Heart left ventricle (tissue), 16 donors: Measurements from ENCODE around the gene NETO1. TPM values are rescaled to one million over a fixed set of nuclear protein-coding genes. Genes with fewer than 3 reads are reported as not detected.

Experiments used
- ATAC-seq, 4 donors: fragments of 200-7000 bp; cut with Tn5 transposase; one replicate each; pipeline ENCODE4 v1.9.1; 2020 to 2022; ENCODE audit warnings: moderate library complexity in 4 of 4, mild to moderate bottlenecking in 3 of 4, moderate number of reproducible peaks in 1 of 4
- DNase-seq, 5 donors: peaks; one replicate each; pipeline ENCODE4 v3.0.0-alpha.2; 2020
- H3K27ac ChIP-seq, 12 donors: fragments of 200-600 bp; sonication (generic) in 4 of 12; one replicate each; pipeline versions ENCODE4 v1.5.0 to v1.8.0; 2016 to 2022; ENCODE audit warnings: mild to moderate bottlenecking in 2 of 12
- H3K27me3 ChIP-seq, 9 donors: fragments of 200-600 bp; sonication (generic) in 2 of 9; one replicate each; pipeline versions ENCODE4 v1.5.1 to v1.8.0; 2016 to 2022; ENCODE audit warnings: mild to moderate bottlenecking in 3 of 9
- H3K36me3 ChIP-seq, 9 donors: fragments of 200-600 bp; sonication (generic) in 2 of 9; one replicate each; pipeline versions ENCODE4 v1.5.0 to v1.8.0; 2018 to 2022; ENCODE audit warnings: mild to moderate bottlenecking in 2 of 9
- H3K4me1 ChIP-seq, 12 donors: fragments of 200-600 bp; sonication (generic) in 4 of 12; one replicate each; pipeline versions ENCODE4 v1.5.0 to v1.8.0; 2016 to 2022; ENCODE audit warnings: mild to moderate bottlenecking in 3 of 12
- H3K4me3 ChIP-seq, 12 donors: fragments of 200-600 bp; sonication (generic) in 4 of 12; one replicate each; pipeline versions ENCODE4 v1.5.0 to v1.8.0; 2017 to 2022; ENCODE audit warnings: mild to moderate bottlenecking in 9 of 12, moderate library complexity in 4 of 12
- H3K9me3 ChIP-seq, 12 donors: fragments of 200-600 bp; sonication (generic) in 4 of 12; one replicate each; pipeline versions ENCODE4 v1.5.0 to v1.8.0; 2016 to 2022; ENCODE audit warnings: mild to moderate bottlenecking in 1 of 12
- POLR2A ChIP-seq, 2 donors: fragments of 450-650 bp; IDR thresholded peaks; one replicate each; pipeline ENCODE4 v1.6.1; 2017; ENCODE audit warnings: antibody characterized with exemption in 2 of 2, mild to moderate bottlenecking in 2 of 2, moderate library complexity in 2 of 2
- WGBS, 4 donors: extraction: QIAGEN DNeasy Blood & Tissue Kit in 2 of 4; methylation state at CpG; one replicate each; pipeline versions ENCODE4 v1.1.5 to v1.1.7; 2013 to 2018; 5-methylcytosine and 5-hydroxymethylcytosine counted together
- intact Hi-C, 10 donors: fragments of 100-400 bp; cut with DNase I; formaldehyde crosslinking; loops; one replicate each; pipeline versions ENCODE4 v1.11.1 to v1.14.2; 2022
- polyA plus RNA-seq, 2 donors: library from polyadenylated mRNA; stranded (reverse); fragments of 200-250 nt; gene quantifications; one replicate each; pipeline ENCODE4 v1.2.3, GENCODE V29; 2013
- total RNA-seq, 9 donors: library from RNA; depleted of rRNA in 2 of 9; stranded (reverse); fragments of >200 nt in 2 of 9; fragmentation: NEBNext Ultra II Directional in 3 of 9; extraction: Animal tissue kit (Norgen Biotek cat#: 25700) in 3 of 9; gene quantifications; one replicate each; pipeline versions ENCODE4 v1.1.0 to v1.2.4, GENCODE V29; 2016 to 2023
- TF ChIP-seq, protein P1 (sequence below), 12 donors: fragments of 200-600 bp; sonication (generic) in 4 of 12; IDR thresholded peaks; one replicate each; pipeline versions ENCODE4 v1.5.0 to v1.8.0; 2018 to 2022; ENCODE audit warnings: antibody characterized with exemption in 12 of 12, mild to moderate bottlenecking in 5 of 12
- donor health status: ischemic (EF 13 %, LVEDD 7.1; RV severe dilation, severe dysfunction).
- donor health status: healthy with polysubstance abuse.
- donor health status: DM: no; HTN: yes; CAD: no.
- donor health status: DM: no; HTN: no; CAD: no.
- donor health status: ischemic (EF 25% LVEDD 6.9; RV normal size, moderate dysfunction).
- donor health status: ischemic (EF 25% LVEDD 5.7; RV mildly dilated, moderate dysfunction).
- donor health status: healthy.
- donor health status: DM: yes; HTN: yes; CAD: no.
- donor health status: ischemic (EF 35%, LVEDD 5.7; RV mildly dilated, moderate dysfunction).
- donor health status: nonischemic (EF 11% LVEDD 7.7; RV severe dilation, severe dysfunction).
- donor health status: DM: yes; HTN: yes; CAD: no.
- donor health status: PGD.
- donor health status: ischemic (EF 29% LVEDD 5.4; RV normal size, mild dysfunction).
- donor health status: nonischemic (EF 23%, LVEDD 6.1; RV moderate dilation, normal function).

The NETO1 gene
- total and polyA plus RNA-seq, 11 donors = 0.09 to 2.0 (median 0.39) TPM; not detected in 5

DNA sequence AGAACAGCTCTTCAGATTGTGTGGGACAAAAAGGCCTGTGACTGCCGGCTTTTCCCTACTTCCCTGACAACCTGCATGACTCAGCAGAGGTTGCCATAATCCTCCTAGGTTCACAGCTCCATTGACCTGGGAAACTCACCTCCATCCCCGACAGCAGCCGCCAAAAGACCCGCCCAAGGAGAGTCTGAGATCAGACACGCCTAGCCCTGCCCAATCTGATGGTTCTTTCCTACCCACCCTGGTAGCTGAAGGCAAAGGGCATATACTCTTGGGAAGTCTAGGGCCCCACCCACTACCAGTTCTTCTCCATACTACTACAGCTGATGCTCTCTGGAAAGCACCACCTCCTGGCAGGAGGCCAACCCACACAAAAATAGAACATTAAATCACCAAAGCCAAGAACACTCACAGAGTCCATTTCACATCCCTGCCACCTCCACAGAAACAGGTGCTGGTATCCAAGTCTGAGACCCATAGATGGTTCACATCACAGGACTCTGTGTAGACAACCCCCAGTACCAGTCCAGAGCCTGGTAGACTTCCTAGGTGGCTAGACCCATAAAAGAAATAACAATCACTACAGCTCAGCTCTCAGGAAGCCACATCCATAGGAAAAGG, 140.6 kb downstream of the NETO1 start:
- DNase-seq (peak in 4 of 5 donors; percentile 27 to 47 (median 28)), ATAC-seq (peak in 3 of 4 donors; percentile 18 to 54 (median 32))
- Histone ChIP-seq H3K36me3 (no peaks in the 10 kb centered on the region), H3K9me3 (peaks cover 0 to 10% (median 0%) of the 10 kb centered on the region in 12 donors), H3K27me3 (no peaks in the 10 kb centered on the region), H3K27ac (no peak overlapping the region), H3K4me1 (no peaks in the 10 kb centered on the region), H3K4me3 (no peak overlapping the region)
- TF ChIP-seq, protein P1, sequence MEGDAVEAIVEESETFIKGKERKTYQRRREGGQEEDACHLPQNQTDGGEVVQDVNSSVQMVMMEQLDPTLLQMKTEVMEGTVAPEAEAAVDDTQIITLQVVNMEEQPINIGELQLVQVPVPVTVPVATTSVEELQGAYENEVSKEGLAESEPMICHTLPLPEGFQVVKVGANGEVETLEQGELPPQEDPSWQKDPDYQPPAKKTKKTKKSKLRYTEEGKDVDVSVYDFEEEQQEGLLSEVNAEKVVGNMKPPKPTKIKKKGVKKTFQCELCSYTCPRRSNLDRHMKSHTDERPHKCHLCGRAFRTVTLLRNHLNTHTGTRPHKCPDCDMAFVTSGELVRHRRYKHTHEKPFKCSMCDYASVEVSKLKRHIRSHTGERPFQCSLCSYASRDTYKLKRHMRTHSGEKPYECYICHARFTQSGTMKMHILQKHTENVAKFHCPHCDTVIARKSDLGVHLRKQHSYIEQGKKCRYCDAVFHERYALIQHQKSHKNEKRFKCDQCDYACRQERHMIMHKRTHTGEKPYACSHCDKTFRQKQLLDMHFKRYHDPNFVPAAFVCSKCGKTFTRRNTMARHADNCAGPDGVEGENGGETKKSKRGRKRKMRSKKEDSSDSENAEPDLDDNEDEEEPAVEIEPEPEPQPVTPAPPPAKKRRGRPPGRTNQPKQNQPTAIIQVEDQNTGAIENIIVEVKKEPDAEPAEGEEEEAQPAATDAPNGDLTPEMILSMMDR (IDR thresholded peaks at IDR 0.05) = no peak
- no peak for TF ChIP-seq POLR2A (IDR thresholded peaks at IDR 0.05)
- intact Hi-C loops = no loop called here
- 73 to 85% (median 74%) methylated on average over 5 of the region's 5 CpGs for WGBS, 4 donors

DNA sequence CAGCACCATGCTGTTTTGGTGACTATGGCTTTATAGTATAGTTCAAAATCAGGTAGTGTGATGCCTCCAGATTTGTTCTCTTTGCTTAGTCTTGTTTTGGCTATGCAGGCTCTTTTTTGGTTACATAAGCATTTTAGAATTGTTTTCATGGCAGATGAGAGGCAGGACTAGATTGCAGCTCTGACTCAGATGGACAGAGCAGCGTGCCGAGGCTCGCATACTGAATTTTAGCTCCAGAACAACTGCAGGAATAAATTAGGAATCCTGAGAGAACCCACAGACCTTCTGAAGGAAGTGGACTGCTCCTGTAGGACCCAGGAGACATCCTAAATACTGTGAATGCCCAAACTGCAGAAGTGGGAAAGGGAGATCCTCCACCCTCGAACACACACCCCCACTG, 141.6 kb downstream of the NETO1 start:
- ATAC-seq = no peak

DNA sequence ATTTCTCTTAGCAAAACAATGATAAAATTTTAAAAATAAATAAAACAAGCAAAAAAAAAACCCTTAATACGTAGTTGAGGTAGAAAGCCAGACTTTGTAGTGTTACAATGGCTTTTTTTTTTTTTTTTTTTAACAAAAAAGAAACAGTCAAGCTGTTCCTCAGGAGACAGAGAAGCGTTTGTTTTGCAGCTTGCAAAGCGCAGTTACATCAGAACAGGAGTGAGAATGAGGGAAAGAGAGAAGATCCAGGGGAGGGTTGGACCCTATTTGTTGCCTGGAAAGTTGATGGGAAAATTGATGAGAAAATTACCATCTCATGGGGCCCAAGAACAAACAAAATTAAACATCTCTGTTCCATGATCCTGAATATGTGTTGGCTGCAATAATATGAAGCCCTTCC, 146.5 kb downstream of the NETO1 start:
- WGBS, 4 donors = 60 to 71% (median 61%) methylated on average over 3 of the region's 3 CpGs
- TF ChIP-seq, protein P1 (IDR thresholded peaks at IDR 0.05) = no peak
- no peak for TF ChIP-seq POLR2A (IDR thresholded peaks at IDR 0.05)
- DNase-seq (no peak), ATAC-seq (no peak)
- intact Hi-C loops = no loop called here
- Histone ChIP-seq H3K4me1 (no peaks in the 10 kb centered on the region), H3K36me3 (no peaks in the 10 kb centered on the region), H3K9me3 (peaks cover 0 to 10% (median 0%) of the 10 kb centered on the region in 12 donors), H3K4me3 (no peak overlapping the region), H3K27me3 (no peaks in the 10 kb centered on the region), H3K27ac (no peak overlapping the region)

More for the DNA sequence above, 141.6 kb downstream of the NETO1 start:
- Histone ChIP-seq H3K4me3 (no peak overlapping the region), H3K27ac (no peak overlapping the region), H3K27me3 (no peaks in the 10 kb centered on the region), H3K9me3 (peaks cover 0 to 10% (median 0%) of the 10 kb centered on the region in 12 donors), H3K4me1 (no peaks in the 10 kb centered on the region), H3K36me3 (no peaks in the 10 kb centered on the region)
- DNase-seq = no peak
- intact Hi-C loops = no loop called here
- WGBS, 4 donors = 83 to 90% (median 85%) methylated on average over 4 of the region's 4 CpGs
- no peak for TF ChIP-seq POLR2A (IDR thresholded peaks at IDR 0.05)
- TF ChIP-seq, protein P1 (IDR thresholded peaks at IDR 0.05) = no peak

DNA sequence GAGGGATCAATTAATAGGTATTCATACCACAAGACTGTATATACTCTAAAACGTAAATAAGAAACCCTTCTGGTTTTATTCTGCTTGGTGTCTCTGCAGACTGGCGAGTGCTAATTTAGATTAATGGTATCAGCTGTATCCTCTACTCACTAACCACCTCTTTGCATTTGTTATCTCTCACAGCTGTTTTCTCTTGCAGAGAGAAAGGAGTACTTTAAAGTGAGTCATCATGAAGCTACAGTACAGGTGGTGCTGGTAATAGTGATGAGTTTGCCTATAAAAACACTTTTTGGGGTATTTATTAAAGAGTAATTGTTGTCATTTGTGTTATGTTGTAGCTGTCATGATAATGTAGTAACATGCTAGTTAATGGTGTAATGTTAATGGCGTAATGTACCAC, 147.7 kb downstream of the NETO1 start:
- Histone ChIP-seq H3K4me1 (no peaks in the 10 kb centered on the region), H3K36me3 (no peaks in the 10 kb centered on the region), H3K4me3 (no peak overlapping the region), H3K27me3 (no peaks in the 10 kb centered on the region), H3K27ac (no peak overlapping the region), H3K9me3 (no peaks in the 10 kb centered on the region)
- TF ChIP-seq, protein P1 (IDR thresholded peaks at IDR 0.05) = no peak
- no peak for TF ChIP-seq POLR2A (IDR thresholded peaks at IDR 0.05)
- intact Hi-C loops = no loop called here
- ATAC-seq (no peak), DNase-seq (no peak)
- 28 to 42% (median 33%) methylated on average over 3 of the region's 3 CpGs for WGBS, 4 donors
